ENCODE measurements around the gene CRB1.

The CRB1 gene

DNA sequence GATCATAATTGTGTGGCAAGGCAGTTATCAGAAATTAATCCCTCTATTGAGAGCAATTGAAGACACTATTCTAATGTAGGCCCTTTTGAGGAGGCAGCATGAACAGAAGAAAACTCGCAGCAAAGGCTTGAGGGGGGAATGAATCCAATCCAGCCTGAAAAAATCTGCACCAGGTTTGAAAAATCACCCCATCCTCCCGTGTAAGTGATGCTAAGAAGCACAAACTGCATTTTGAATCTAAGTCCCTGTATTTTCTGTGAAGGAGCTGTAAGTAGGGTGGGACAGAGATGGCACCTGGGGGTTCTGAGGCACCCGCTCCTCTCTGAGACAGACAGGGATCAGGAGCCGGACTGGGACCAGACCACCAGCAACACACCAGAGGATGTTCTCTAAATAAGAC is at the start of gene CRB1:
CRB1 (plus strand) TSS at position 241 of the 400 bp plus-strand sequence. CDS start 161 bp downstream, outside the sequence.
- H3K27me3 ChIP-seq (ENCODE audit: control insufficient read depth, insufficient read depth, low read length): no peaks in the 10 kb centered on the region
- H3K4me1 ChIP-seq (ENCODE audit: control insufficient read depth, insufficient read depth, low read length): no peaks in the 10 kb centered on the region
- H3K9ac ChIP-seq (ENCODE audit: low read depth, low read length): no peak within 1 kb of the TSS
- H3K4me3 ChIP-seq (ENCODE audit: low read depth, low read length): no peak within 1 kb of the TSS
- H3K9me3 ChIP-seq (ENCODE audit: control insufficient read depth, insufficient read depth, low read length): no peaks in the 10 kb centered on the region
- no peaks in the 10 kb centered on the region for H3K36me3 ChIP-seq (ENCODE audit: control insufficient read depth, insufficient read depth, low read length)

DNA sequence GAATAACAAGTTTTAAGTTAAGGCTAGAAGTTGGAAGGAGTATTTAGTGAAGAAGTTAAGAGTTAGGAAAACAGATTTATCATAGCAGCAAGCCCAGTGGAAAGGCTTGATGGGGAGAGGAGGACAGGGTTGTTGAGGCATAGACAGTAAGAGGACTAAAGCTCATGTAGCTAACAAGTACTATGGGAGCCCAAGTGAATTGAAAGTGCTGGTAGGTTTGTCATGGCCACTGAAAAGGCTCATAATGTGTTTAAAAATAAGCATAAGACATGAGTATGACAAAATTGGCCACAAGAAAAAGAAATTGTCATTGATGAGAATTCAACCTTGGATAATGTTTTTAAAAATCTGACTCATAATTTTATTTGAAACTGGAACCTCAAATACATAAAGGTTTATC is 49.2 kb upstream of the CRB1 start:
- H3K9ac ChIP-seq (ENCODE audit: low read depth, low read length): no peak overlapping the region
- H3K27me3 ChIP-seq (ENCODE audit: control insufficient read depth, insufficient read depth, low read length): no peaks in the 10 kb centered on the region
- H3K4me1 ChIP-seq (ENCODE audit: control insufficient read depth, insufficient read depth, low read length): no peaks in the 10 kb centered on the region
- no peak overlapping the region for H3K4me3 ChIP-seq (ENCODE audit: low read depth, low read length)
- no peaks in the 10 kb centered on the region for H3K36me3 ChIP-seq (ENCODE audit: control insufficient read depth, insufficient read depth, low read length)
- H3K9me3 ChIP-seq (ENCODE audit: control insufficient read depth, insufficient read depth, low read length): no peaks in the 10 kb centered on the region

DNA sequence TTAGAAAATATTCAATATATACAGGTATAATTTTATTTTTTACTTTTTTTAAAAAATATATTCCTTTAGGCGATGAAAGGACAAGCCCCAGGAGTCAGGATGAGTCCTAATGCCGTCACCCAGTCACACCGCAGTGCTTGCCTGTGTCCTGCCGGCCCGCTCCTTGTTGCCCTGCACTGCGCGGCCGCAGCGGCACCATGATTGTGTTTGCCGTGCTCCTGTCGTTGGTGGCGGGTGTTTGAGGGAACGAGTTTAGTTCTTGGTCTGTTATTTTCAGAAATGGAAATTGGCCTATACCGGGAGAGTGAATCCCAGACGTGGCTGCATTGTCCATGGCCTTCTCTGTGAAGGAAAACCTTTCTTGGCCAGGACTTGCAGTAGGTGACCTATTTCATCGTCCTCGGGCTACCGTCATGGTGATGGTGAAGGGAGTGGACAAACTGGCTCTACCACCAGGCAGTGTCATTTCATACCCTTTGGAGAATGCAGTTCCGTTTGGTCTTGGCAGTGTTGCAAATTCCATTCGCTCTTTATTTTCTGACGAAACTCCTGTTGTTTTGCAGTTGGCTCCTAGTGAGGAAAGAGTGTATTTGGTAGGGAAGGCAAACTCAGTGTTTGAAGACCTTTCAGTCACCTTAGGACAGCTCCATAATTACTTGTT is 45.9 kb upstream of the CRB1 start:
- H3K9me3 ChIP-seq (ENCODE audit: control insufficient read depth, insufficient read depth, low read length): no peaks in the 10 kb centered on the region
- H3K36me3 ChIP-seq (ENCODE audit: control insufficient read depth, insufficient read depth, low read length): no peaks in the 10 kb centered on the region

DNA sequence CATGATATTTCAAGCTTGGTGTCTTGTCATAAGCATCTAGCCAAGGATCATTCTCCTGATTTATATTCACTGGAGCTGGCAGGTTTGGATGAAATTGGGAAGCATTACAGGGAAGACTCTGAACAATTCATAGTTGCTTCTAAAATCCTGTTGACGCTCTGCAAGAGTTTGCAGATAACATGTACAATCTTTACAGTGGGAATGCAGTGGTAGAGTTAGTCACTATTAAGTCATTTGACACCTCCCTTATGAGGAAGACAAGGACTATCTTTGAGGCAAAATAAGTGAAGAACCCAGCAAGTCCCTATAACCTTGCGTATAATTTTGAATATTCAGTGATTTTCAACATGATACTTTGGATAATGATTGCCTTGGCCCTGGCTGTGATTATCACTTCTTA is 45.3 kb upstream of the CRB1 start:
- no peaks in the 10 kb centered on the region for H3K27me3 ChIP-seq (ENCODE audit: control insufficient read depth, insufficient read depth, low read length)
- H3K4me1 ChIP-seq (ENCODE audit: control insufficient read depth, insufficient read depth, low read length): no peaks in the 10 kb centered on the region

More for the DNA sequence above, 45.9 kb upstream of the CRB1 start:
- Histone ChIP-seq H3K9ac (ENCODE audit: low read depth, low read length) (no peak overlapping the region), H3K4me1 (ENCODE audit: control insufficient read depth, insufficient read depth, low read length) (no peaks in the 10 kb centered on the region), H3K27me3 (ENCODE audit: control insufficient read depth, insufficient read depth, low read length) (no peaks in the 10 kb centered on the region), H3K4me3 (ENCODE audit: low read depth, low read length) (no peak overlapping the region)

DNA sequence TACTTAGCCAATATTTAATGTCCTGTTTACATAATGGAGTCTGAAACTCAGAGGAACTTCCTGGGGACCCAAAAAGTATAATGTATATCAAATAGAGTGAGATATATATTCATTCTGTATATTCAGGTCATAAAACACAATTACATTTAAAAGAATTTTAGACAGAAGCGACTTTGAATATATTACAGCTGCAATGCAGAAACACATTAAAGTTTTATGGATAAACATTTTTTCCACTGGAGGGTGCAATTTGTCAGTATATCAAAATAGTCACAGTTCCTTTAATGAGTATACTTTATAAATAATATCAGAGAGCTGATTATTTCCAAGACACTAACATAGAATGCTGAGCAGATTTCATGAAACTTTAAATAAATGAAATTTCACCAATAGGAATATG is 43.9 kb upstream of the CRB1 start:
- H3K4me1 ChIP-seq (ENCODE audit: control insufficient read depth, insufficient read depth, low read length): no peaks in the 10 kb centered on the region
- no peak overlapping the region for H3K9ac ChIP-seq (ENCODE audit: low read depth, low read length)
- H3K9me3 ChIP-seq (ENCODE audit: control insufficient read depth, insufficient read depth, low read length): no peaks in the 10 kb centered on the region
- H3K27me3 ChIP-seq (ENCODE audit: control insufficient read depth, insufficient read depth, low read length): no peaks in the 10 kb centered on the region
- H3K36me3 ChIP-seq (ENCODE audit: control insufficient read depth, insufficient read depth, low read length): no peaks in the 10 kb centered on the region
- H3K4me3 ChIP-seq (ENCODE audit: low read depth, low read length): no peak overlapping the region

More for the DNA sequence above, 45.3 kb upstream of the CRB1 start:
- H3K9me3 ChIP-seq (ENCODE audit: control insufficient read depth, insufficient read depth, low read length): no peaks in the 10 kb centered on the region
- no peak overlapping the region for H3K4me3 ChIP-seq (ENCODE audit: low read depth, low read length)
- H3K9ac ChIP-seq (ENCODE audit: low read depth, low read length): no peak overlapping the region
- H3K36me3 ChIP-seq (ENCODE audit: control insufficient read depth, insufficient read depth, low read length): no peaks in the 10 kb centered on the region

DNA sequence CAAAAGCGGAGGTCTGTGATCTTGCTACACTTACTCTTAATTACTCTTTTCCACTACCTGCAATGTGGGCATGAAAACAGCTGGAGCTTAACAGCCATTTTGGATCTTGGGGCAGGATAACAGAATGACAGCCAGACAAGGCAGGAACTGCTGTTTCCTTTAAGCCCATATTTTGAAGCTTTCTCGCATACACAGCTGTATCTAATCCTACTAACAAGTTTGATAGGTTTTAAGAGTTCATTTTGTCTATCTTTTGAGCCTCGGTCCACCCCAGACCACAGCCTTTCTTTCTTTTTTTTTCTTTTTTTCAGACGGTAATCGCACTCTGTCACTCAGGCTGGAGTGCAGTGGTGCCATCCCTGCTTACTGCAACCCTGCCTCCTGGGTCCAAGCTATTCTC is 42.4 kb upstream of the CRB1 start:
- H3K9ac ChIP-seq (ENCODE audit: low read depth, low read length): no peak overlapping the region
- H3K36me3 ChIP-seq (ENCODE audit: control insufficient read depth, insufficient read depth, low read length): no peaks in the 10 kb centered on the region
- H3K4me3 ChIP-seq (ENCODE audit: low read depth, low read length): no peak overlapping the region
- no peaks in the 10 kb centered on the region for H3K4me1 ChIP-seq (ENCODE audit: control insufficient read depth, insufficient read depth, low read length)
- no peaks in the 10 kb centered on the region for H3K9me3 ChIP-seq (ENCODE audit: control insufficient read depth, insufficient read depth, low read length)
- H3K27me3 ChIP-seq (ENCODE audit: control insufficient read depth, insufficient read depth, low read length): no peaks in the 10 kb centered on the region

DNA sequence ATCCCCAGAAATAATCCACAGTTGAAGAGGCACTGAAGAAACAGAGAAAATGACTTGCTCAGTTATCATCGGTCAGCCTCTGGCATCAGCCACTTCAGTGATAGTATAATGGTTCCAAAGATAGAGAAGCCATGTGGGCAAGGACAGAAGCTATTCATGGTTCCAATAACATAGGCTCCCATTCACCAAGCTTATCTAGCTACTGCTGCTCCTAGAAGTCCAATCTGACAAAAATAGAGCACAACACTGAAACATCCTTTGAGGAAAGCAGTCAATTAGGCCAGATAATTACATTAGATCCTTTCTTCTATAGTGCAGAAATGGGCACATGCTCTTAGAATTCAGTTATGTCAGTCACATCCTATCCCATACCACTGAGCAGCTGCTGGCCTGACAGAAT is 33.5 kb upstream of the CRB1 start:
- Histone ChIP-seq H3K9ac (ENCODE audit: low read depth, low read length) (no peak overlapping the region), H3K36me3 (ENCODE audit: control insufficient read depth, insufficient read depth, low read length) (no peaks in the 10 kb centered on the region), H3K9me3 (ENCODE audit: control insufficient read depth, insufficient read depth, low read length) (no peaks in the 10 kb centered on the region), H3K27me3 (ENCODE audit: control insufficient read depth, insufficient read depth, low read length) (no peaks in the 10 kb centered on the region), H3K4me3 (ENCODE audit: low read depth, low read length) (no peak overlapping the region), H3K4me1 (ENCODE audit: control insufficient read depth, insufficient read depth, low read length) (no peaks in the 10 kb centered on the region)

- H3K9ac ChIP-seq (ENCODE audit: low read depth, low read length): no peak overlapping the region
- no peaks in the 10 kb centered on the region for H3K27me3 ChIP-seq (ENCODE audit: control insufficient read depth, insufficient read depth, low read length)
- H3K9me3 ChIP-seq (ENCODE audit: control insufficient read depth, insufficient read depth, low read length): no peaks in the 10 kb centered on the region
- no peaks in the 10 kb centered on the region for H3K36me3 ChIP-seq (ENCODE audit: control insufficient read depth, insufficient read depth, low read length)
- H3K4me1 ChIP-seq (ENCODE audit: control insufficient read depth, insufficient read depth, low read length): no peaks in the 10 kb centered on the region
- H3K4me3 ChIP-seq (ENCODE audit: low read depth, low read length): no peak overlapping the region
Measured at GRCh38 chr1:197235355-197235754, 32.7 kb upstream of the CRB1 start.

DNA sequence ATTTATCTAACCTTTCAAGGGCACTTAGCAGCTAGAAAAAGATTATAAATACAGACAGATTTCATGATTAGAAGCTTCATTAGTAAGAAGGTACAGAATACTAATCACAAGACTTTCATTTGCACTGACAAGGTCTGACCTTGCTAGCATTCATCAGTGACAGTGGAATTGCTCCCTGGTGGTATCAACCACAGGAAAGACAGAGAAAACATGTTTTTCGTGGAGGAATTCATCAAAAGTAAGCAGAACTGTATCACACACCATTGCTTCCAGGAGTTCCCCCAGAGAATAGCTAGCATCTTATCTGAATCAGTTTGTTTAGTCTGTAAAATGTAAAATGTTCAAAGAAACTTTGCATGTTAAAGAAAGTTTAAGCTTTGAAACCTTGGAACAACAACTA is 20.6 kb upstream of the CRB1 start:
- Histone ChIP-seq H3K4me1 (ENCODE audit: control insufficient read depth, insufficient read depth, low read length) (no peaks in the 10 kb centered on the region), H3K9ac (ENCODE audit: low read depth, low read length) (no peak overlapping the region), H3K36me3 (ENCODE audit: control insufficient read depth, insufficient read depth, low read length) (no peaks in the 10 kb centered on the region), H3K4me3 (ENCODE audit: low read depth, low read length) (no peak overlapping the region), H3K9me3 (ENCODE audit: control insufficient read depth, insufficient read depth, low read length) (no peaks in the 10 kb centered on the region), H3K27me3 (ENCODE audit: control insufficient read depth, insufficient read depth, low read length) (no peaks in the 10 kb centered on the region)

- Histone ChIP-seq H3K4me1 (ENCODE audit: control insufficient read depth, insufficient read depth, low read length) (no peaks in the 10 kb centered on the region), H3K4me3 (ENCODE audit: low read depth, low read length) (no peak overlapping the region), H3K36me3 (ENCODE audit: control insufficient read depth, insufficient read depth, low read length) (no peaks in the 10 kb centered on the region), H3K27me3 (ENCODE audit: control insufficient read depth, insufficient read depth, low read length) (no peaks in the 10 kb centered on the region), H3K9me3 (ENCODE audit: control insufficient read depth, insufficient read depth, low read length) (no peaks in the 10 kb centered on the region), H3K9ac (ENCODE audit: low read depth, low read length) (no peak overlapping the region)
Measured at GRCh38 chr1:197249324-197249723, 18.7 kb upstream of the CRB1 start.

- Histone ChIP-seq H3K4me3 (ENCODE audit: low read depth, low read length) (no peak overlapping the region), H3K4me1 (ENCODE audit: control insufficient read depth, insufficient read depth, low read length) (no peaks in the 10 kb centered on the region), H3K9me3 (ENCODE audit: control insufficient read depth, insufficient read depth, low read length) (no peaks in the 10 kb centered on the region), H3K9ac (ENCODE audit: low read depth, low read length) (no peak overlapping the region), H3K36me3 (ENCODE audit: control insufficient read depth, insufficient read depth, low read length) (no peaks in the 10 kb centered on the region), H3K27me3 (ENCODE audit: control insufficient read depth, insufficient read depth, low read length) (no peaks in the 10 kb centered on the region)
Measured at GRCh38 chr1:197250616-197251015, 17.4 kb upstream of the CRB1 start.

GRCh38 chr1:197252973-197253372 is 15.1 kb upstream of the CRB1 start:
- no peaks in the 10 kb centered on the region for H3K4me1 ChIP-seq (ENCODE audit: control insufficient read depth, insufficient read depth, low read length)
- H3K4me3 ChIP-seq (ENCODE audit: low read depth, low read length): no peak overlapping the region
- H3K27me3 ChIP-seq (ENCODE audit: control insufficient read depth, insufficient read depth, low read length): no peaks in the 10 kb centered on the region
- no peaks in the 10 kb centered on the region for H3K9me3 ChIP-seq (ENCODE audit: control insufficient read depth, insufficient read depth, low read length)
- no peaks in the 10 kb centered on the region for H3K36me3 ChIP-seq (ENCODE audit: control insufficient read depth, insufficient read depth, low read length)
- no peak overlapping the region for H3K9ac ChIP-seq (ENCODE audit: low read depth, low read length)
